ENCODE measurements around the gene BCORL1. TPM values are rescaled to one million over a fixed set of nuclear protein-coding genes. Genes with fewer than 3 reads are reported as not detected.

The BCORL1 gene
- polyA plus RNA-seq, 1 of the 3 experiments (the other 2 are of a cell fraction): 4.2 TPM

DNA sequence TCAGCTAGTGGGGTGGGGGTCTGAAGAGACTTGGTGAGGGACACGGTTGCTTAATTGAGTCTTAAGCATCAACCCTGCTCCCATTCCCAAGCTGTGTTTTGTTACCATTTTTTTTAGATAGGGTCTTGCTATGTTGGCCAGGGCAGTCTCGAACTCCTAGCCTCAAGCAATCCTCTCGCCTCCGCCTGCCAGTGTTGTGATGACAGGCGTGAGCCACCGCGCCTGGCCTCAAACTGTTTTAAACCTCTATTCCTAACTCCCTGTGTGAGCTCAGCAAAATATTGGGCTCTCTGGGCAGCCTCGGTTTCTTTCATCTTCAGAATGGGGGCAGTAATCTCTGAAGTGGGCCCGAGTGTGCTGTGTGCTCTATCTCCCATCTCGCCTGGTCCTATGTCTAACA lies 26.3 kb upstream of the BCORL1 start:
- 63% methylated on average over 10 of the region's 10 CpGs for WGBS (ENCODE audit: low lambda C conversion rate)
- DNase-seq: no peak
- H3K4me1 ChIP-seq (ENCODE audit: control insufficient read depth in 1 of 2, insufficient read depth in 2 of 2, low read depth in 1 of 2, low read length in 1 of 2): peaks cover 0 to 6% of the 10 kb centered on the region in 2 experiments; a peak in 1 of 4 replicates
- ChIA-PET CTCF (interaction anchor here (0.6 to 0.9 kb wide), 2 partner anchors 355 to 1603 kb away, joined by 3 read pairs; no protein-coding TSS in a partner anchor), POLR2A (no interaction called here)
- no peak overlapping the region for H3K9ac ChIP-seq
- no peaks in the 10 kb centered on the region for H4K20me1 ChIP-seq (ENCODE audit: insufficient read depth)
- no peaks in the 10 kb centered on the region for H3K9me3 ChIP-seq
- H3K27me3 ChIP-seq (ENCODE audit: insufficient read depth): peaks cover 50% of the 10 kb centered on the region
- no peaks in the 10 kb centered on the region for H3K79me2 ChIP-seq (ENCODE audit: insufficient read depth)
- H3K27ac ChIP-seq (ENCODE audit: low read depth in 2 of 2, low read length in 1 of 2): no peak overlapping the region
- TF ChIP-seq RCOR1 (IDR thresholded peaks at IDR 0.05; ENCODE audit: low read length) (no peak), NRF1 (IDR thresholded peaks at IDR 0.05; ENCODE audit: low read depth, low read length) (no peak), GATA2 (CRISPR knock-in tag; IDR thresholded peaks at IDR 0.05) (no peak), JUND (IDR thresholded peaks at IDR 0.05) (no peak), NFIC (IDR thresholded peaks at IDR 0.05; ENCODE audit: borderline replicate concordance) (no peak), MEF2A (IDR thresholded peaks at IDR 0.05; ENCODE audit: borderline replicate concordance, low read depth) (no peak), TAF1 (IDR thresholded peaks at IDR 0.05; ENCODE audit: borderline replicate concordance, low read depth, low read length) (no peak), SIN3A (IDR thresholded peaks at IDR 0.05; ENCODE audit: borderline replicate concordance, low read depth, low read length) (no peak), SMC3 (IDR thresholded peaks at IDR 0.05; ENCODE audit: low read depth, low read length) (no peak), RFX5 (IDR thresholded peaks at IDR 0.05; ENCODE audit: low read length) (no peak), RXRA (IDR thresholded peaks at IDR 0.05; ENCODE audit: borderline replicate concordance, low read depth) (no peak), FOXJ3 (CRISPR knock-in tag; IDR thresholded peaks at IDR 0.05) (no peak)
- TF ChIP-seq, protein P1, sequence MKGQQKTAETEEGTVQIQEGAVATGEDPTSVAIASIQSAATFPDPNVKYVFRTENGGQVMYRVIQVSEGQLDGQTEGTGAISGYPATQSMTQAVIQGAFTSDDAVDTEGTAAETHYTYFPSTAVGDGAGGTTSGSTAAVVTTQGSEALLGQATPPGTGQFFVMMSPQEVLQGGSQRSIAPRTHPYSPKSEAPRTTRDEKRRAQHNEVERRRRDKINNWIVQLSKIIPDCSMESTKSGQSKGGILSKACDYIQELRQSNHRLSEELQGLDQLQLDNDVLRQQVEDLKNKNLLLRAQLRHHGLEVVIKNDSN (IDR thresholded peaks at IDR 0.05; ENCODE audit: borderline replicate concordance, low read depth): no peak
- TF ChIP-seq, protein P2, sequence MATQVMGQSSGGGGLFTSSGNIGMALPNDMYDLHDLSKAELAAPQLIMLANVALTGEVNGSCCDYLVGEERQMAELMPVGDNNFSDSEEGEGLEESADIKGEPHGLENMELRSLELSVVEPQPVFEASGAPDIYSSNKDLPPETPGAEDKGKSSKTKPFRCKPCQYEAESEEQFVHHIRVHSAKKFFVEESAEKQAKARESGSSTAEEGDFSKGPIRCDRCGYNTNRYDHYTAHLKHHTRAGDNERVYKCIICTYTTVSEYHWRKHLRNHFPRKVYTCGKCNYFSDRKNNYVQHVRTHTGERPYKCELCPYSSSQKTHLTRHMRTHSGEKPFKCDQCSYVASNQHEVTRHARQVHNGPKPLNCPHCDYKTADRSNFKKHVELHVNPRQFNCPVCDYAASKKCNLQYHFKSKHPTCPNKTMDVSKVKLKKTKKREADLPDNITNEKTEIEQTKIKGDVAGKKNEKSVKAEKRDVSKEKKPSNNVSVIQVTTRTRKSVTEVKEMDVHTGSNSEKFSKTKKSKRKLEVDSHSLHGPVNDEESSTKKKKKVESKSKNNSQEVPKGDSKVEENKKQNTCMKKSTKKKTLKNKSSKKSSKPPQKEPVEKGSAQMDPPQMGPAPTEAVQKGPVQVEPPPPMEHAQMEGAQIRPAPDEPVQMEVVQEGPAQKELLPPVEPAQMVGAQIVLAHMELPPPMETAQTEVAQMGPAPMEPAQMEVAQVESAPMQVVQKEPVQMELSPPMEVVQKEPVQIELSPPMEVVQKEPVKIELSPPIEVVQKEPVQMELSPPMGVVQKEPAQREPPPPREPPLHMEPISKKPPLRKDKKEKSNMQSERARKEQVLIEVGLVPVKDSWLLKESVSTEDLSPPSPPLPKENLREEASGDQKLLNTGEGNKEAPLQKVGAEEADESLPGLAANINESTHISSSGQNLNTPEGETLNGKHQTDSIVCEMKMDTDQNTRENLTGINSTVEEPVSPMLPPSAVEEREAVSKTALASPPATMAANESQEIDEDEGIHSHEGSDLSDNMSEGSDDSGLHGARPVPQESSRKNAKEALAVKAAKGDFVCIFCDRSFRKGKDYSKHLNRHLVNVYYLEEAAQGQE (IDR thresholded peaks at IDR 0.05; ENCODE audit: low read depth, low read length): no peak
- TF ChIP-seq, protein P3, sequence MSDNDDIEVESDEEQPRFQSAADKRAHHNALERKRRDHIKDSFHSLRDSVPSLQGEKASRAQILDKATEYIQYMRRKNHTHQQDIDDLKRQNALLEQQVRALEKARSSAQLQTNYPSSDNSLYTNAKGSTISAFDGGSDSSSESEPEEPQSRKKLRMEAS (IDR thresholded peaks at IDR 0.05; ENCODE audit: low read depth): no peak
- TF ChIP-seq, protein P4, sequence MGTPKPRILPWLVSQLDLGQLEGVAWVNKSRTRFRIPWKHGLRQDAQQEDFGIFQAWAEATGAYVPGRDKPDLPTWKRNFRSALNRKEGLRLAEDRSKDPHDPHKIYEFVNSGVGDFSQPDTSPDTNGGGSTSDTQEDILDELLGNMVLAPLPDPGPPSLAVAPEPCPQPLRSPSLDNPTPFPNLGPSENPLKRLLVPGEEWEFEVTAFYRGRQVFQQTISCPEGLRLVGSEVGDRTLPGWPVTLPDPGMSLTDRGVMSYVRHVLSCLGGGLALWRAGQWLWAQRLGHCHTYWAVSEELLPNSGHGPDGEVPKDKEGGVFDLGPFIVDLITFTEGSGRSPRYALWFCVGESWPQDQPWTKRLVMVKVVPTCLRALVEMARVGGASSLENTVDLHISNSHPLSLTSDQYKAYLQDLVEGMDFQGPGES (IDR thresholded peaks at IDR 0.05; ENCODE audit: low read depth, low read length): no peak
- H3K4me3 ChIP-seq (ENCODE audit: low read depth in 2 of 2, low read length in 1 of 2): no peak overlapping the region
- H3K4me2 ChIP-seq: no peak overlapping the region
- no peaks in the 10 kb centered on the region for H3K9me2 ChIP-seq
- H2AFZ ChIP-seq (ENCODE audit: low read depth): no peak overlapping the region
- peaks cover 8% of the 10 kb centered on the region for H3F3A ChIP-seq (replicated peaks; ENCODE audit: insufficient read depth)
- no peaks in the 10 kb centered on the region for H3K36me3 ChIP-seq (replicated peaks in 1 of 2; ENCODE audit: control insufficient read depth in 1 of 2, insufficient read depth in 2 of 2, low read length in 1 of 2)

Data from SK-N-SH (cell line).